Measurements from ENCODE around the gene SLC24A1. TPM values are rescaled to one million over a fixed set of nuclear protein-coding genes. Genes with fewer than 3 reads are reported as not detected.
A peak's percentile ranks its signal among the peaks of the same experiment; 100 is the strongest.

Gene SLC24A1
- total RNA-seq, 3 donors from 2014 or later (not counting 1 experiment from before 2014, with no cell fraction given) = 6.9 to 12.5 (median 7.8) TPM

DNA sequence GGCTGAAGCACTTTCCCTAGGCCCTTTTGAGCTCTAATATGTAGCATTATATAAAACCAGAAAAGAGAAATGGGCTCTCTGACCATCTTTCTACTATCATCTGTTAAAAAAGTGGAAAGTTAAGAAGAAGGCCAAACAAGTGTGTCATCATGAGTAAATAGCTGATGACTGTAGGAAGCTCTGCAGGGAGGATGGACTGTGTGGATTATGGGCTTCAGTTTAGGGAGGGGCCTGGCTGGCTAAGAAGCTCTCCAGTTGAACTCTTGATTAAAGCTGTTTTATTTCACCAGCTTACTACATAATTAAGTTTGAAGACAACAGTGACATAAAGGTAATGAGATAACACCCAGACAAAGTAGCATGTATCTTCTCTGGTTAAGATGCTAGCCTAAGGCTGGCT lies 41.5 kb upstream of the SLC24A1 start:
- intact Hi-C loops (cut with micrococcal nuclease) = no loop called here
- Mint-ChIP-seq H3K4me3 (no peak overlapping the region), H3K36me3 (peaks cover 13% of the 10 kb centered on the region), H3K9me3 (no peaks in the 10 kb centered on the region), H3K27ac (no peak overlapping the region), H3K27me3 (ENCODE audit: low read depth in 2 of 2) (no peaks in the 10 kb centered on the region), H3K4me1 (peaks cover 24 to 26% of the 10 kb centered on the region in 2 donors)
- H3K9me3 ChIP-seq (ENCODE audit: control insufficient read depth, insufficient read depth, low read length) = no peaks in the 10 kb centered on the region
- no peaks in the 10 kb centered on the region for H3K27me3 ChIP-seq (ENCODE audit: control insufficient read depth, insufficient read depth, low read length)
- no peak overlapping the region for H3K4me3 ChIP-seq (ENCODE audit: low read length)
- TF ChIP-seq, protein P1, sequence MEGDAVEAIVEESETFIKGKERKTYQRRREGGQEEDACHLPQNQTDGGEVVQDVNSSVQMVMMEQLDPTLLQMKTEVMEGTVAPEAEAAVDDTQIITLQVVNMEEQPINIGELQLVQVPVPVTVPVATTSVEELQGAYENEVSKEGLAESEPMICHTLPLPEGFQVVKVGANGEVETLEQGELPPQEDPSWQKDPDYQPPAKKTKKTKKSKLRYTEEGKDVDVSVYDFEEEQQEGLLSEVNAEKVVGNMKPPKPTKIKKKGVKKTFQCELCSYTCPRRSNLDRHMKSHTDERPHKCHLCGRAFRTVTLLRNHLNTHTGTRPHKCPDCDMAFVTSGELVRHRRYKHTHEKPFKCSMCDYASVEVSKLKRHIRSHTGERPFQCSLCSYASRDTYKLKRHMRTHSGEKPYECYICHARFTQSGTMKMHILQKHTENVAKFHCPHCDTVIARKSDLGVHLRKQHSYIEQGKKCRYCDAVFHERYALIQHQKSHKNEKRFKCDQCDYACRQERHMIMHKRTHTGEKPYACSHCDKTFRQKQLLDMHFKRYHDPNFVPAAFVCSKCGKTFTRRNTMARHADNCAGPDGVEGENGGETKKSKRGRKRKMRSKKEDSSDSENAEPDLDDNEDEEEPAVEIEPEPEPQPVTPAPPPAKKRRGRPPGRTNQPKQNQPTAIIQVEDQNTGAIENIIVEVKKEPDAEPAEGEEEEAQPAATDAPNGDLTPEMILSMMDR (IDR thresholded peaks at IDR 0.05) = no peak
- no peaks in the 10 kb centered on the region for H3K4me1 ChIP-seq (ENCODE audit: control insufficient read depth, insufficient read depth, low read length)
- DNase-seq (no peak), ATAC-seq (no peak)
- H3K36me3 ChIP-seq (ENCODE audit: control insufficient read depth, insufficient read depth, low read length) = peaks cover 53% of the 10 kb centered on the region
- no peak overlapping the region for H3K27ac ChIP-seq (ENCODE audit: low read length)

- H3K27me3 ChIP-seq (ENCODE audit: control insufficient read depth, insufficient read depth, low read length) = no peaks in the 10 kb centered on the region
- TF ChIP-seq, protein P1 (IDR thresholded peaks at IDR 0.05) = no peak
- H3K36me3 ChIP-seq (ENCODE audit: control insufficient read depth, insufficient read depth, low read length) = peaks cover 52% of the 10 kb centered on the region
- Mint-ChIP-seq H3K36me3 (peaks cover 13% of the 10 kb centered on the region), H3K27me3 (ENCODE audit: low read depth in 2 of 2) (no peaks in the 10 kb centered on the region), H3K27ac (peak overlapping the region; percentile 87 to 89), H3K4me3 (peak overlapping the region; percentile 51), H3K4me1 (peaks cover 24 to 26% of the 10 kb centered on the region in 2 donors), H3K9me3 (no peaks in the 10 kb centered on the region)
- DNase-seq (peak; percentile 25 to 78), ATAC-seq (peak; percentile 67 to 85 (median 80))
- intact Hi-C loops (cut with micrococcal nuclease) = no loop called here
- H3K27ac ChIP-seq (ENCODE audit: low read length) = peak overlapping the region; percentile 51
- no peak overlapping the region for H3K4me3 ChIP-seq (ENCODE audit: low read length)
- no peaks in the 10 kb centered on the region for H3K4me1 ChIP-seq (ENCODE audit: control insufficient read depth, insufficient read depth, low read length)
- 0% methylated on average over 1 of the region's 1 CpG for WGBS (ENCODE audit: insufficient coverage)
- H3K9me3 ChIP-seq (ENCODE audit: control insufficient read depth, insufficient read depth, low read length) = no peaks in the 10 kb centered on the region
Measured at GRCh38 chr15:65583701-65584100, 38.0 kb upstream of the SLC24A1 start.

DNA sequence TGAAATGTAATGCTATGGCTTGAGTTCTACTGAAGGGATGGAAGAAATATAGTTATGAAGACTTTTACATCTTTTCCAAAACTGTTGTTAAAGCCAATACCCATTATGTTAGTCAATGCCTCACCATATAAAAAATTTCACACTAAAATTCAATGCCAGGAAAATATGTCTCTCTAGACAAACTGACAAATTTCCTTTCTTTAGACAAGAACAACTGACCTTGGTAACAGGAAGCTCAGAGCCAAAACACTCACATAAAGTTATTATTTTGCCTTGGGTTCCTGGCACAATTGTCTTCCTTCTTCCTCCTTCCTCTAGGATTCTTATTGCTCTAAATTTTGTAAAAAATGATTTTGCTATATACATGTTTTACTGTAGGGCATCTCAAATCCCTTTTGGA lies 37.5 kb upstream of the SLC24A1 start:
- H3K36me3 Mint-ChIP-seq = peaks cover 13% of the 10 kb centered on the region
- Histone ChIP-seq H3K9me3 (ENCODE audit: control insufficient read depth, insufficient read depth, low read length) (no peaks in the 10 kb centered on the region), H3K4me1 (ENCODE audit: control insufficient read depth, insufficient read depth, low read length) (no peaks in the 10 kb centered on the region), H3K27ac (ENCODE audit: low read length) (peak overlapping the region; percentile 51), H3K4me3 (ENCODE audit: low read length) (no peak overlapping the region), H3K27me3 (ENCODE audit: control insufficient read depth, insufficient read depth, low read length) (no peaks in the 10 kb centered on the region), H3K36me3 (ENCODE audit: control insufficient read depth, insufficient read depth, low read length) (peaks cover 52% of the 10 kb centered on the region)
- no peak overlapping the region for H3K4me3 Mint-ChIP-seq
- DNase-seq (no peak), ATAC-seq (no peak)
- peaks cover 24 to 26% of the 10 kb centered on the region in 2 donors for H3K4me1 Mint-ChIP-seq
- H3K27me3 Mint-ChIP-seq (ENCODE audit: low read depth in 2 of 2) = no peaks in the 10 kb centered on the region
- H3K9me3 Mint-ChIP-seq = no peaks in the 10 kb centered on the region
- TF ChIP-seq, protein P1 (IDR thresholded peaks at IDR 0.05) = no peak
- intact Hi-C loops (cut with micrococcal nuclease) = no loop called here
- H3K27ac Mint-ChIP-seq = peak overlapping the region; percentile 87 to 89

GRCh38 chr15:65587094-65587493 lies 34.6 kb upstream of the SLC24A1 start:
- Histone ChIP-seq H3K27me3 (ENCODE audit: control insufficient read depth, insufficient read depth, low read length) (no peaks in the 10 kb centered on the region), H3K4me3 (ENCODE audit: low read length) (no peak overlapping the region), H3K9me3 (ENCODE audit: control insufficient read depth, insufficient read depth, low read length) (no peaks in the 10 kb centered on the region), H3K36me3 (ENCODE audit: control insufficient read depth, insufficient read depth, low read length) (peaks cover 55% of the 10 kb centered on the region), H3K4me1 (ENCODE audit: control insufficient read depth, insufficient read depth, low read length) (no peaks in the 10 kb centered on the region), H3K27ac (ENCODE audit: low read length) (no peak overlapping the region)
- 100% methylated on average over 1 of the region's 1 CpG for WGBS (ENCODE audit: insufficient coverage)
- no peak for ATAC-seq
- Mint-ChIP-seq H3K4me3 (no peak overlapping the region), H3K27me3 (ENCODE audit: low read depth in 2 of 2) (no peaks in the 10 kb centered on the region), H3K27ac (no peak overlapping the region), H3K9me3 (no peaks in the 10 kb centered on the region), H3K4me1 (peaks cover 22 to 24% of the 10 kb centered on the region in 2 donors), H3K36me3 (peaks cover 32% of the 10 kb centered on the region)
- intact Hi-C loops (cut with micrococcal nuclease) = no loop called here
- TF ChIP-seq, protein P1 (IDR thresholded peaks at IDR 0.05) = no peak
- no peak for DNase-seq

All from natural killer cell (primary cell).